Lower leg skin (tissue), 4 donors: ENCODE measurements around the gene SAC3D1. TPM values are rescaled to one million over a fixed set of nuclear protein-coding genes. Genes with fewer than 3 reads are reported as not detected.

Experiments used
- DNase-seq, 2 donors: peaks; one replicate each; pipeline ENCODE4 v3.0.0-alpha.2; 2019; ENCODE audit warnings: low spot score in 2 of 2
- H3K4me3 ChIP-seq: fragments of 200-600 bp; sonication (generic); 2 replicates; pipeline ENCODE4 v1.5.1; 2017; ENCODE audit warnings: mild to moderate bottlenecking, low read depth; ENCODE audit not compliant: poor library complexity, severe bottlenecking
- CTCF ChIP-seq, 3 donors: fragments of 450-650 bp; IDR thresholded peaks; one replicate each; pipeline ENCODE4 v1.5.1; 2016; ENCODE audit warnings: antibody characterized with exemption in 3 of 3, mild to moderate bottlenecking in 3 of 3, moderate library complexity in 2 of 3
- POLR2A ChIP-seq, 2 donors: fragments of 450-650 bp; IDR thresholded peaks; one replicate each; pipeline ENCODE4 v1.6.1; 2016 to 2017; ENCODE audit warnings: antibody characterized with exemption in 2 of 2, mild to moderate bottlenecking in 1 of 2, moderate library complexity in 1 of 2
- WGBS, 2 donors: methylation state at CpG; one replicate each; pipeline ENCODE4 v1.1.5; 2018; 5-methylcytosine and 5-hydroxymethylcytosine counted together
- intact Hi-C: fragments of 100-400 bp; cut with DNase I; formaldehyde crosslinking; loops from one replicate; pipeline ENCODE4 v1.15.0; 2023; ENCODE audit warnings: low total_unique reads
- total RNA-seq, 4 donors: library from RNA; depleted of rRNA; stranded (reverse); fragments of >200 nt; gene quantifications; one replicate each; pipeline ENCODE4 v1.1.0, GENCODE V29; 2016

SAC3D1 gene
- total RNA-seq, 4 donors from 2014 or later = 11.6 to 15.1 (median 12.9) TPM

GRCh38 chr11:65027213-65028067, 13.6 kb upstream of the SAC3D1 start, which contains the start of gene SNX15:
Gene SNX15, plus strand, starts transcription at chr11:65027439. Its CDS starts 99 bp downstream, at chr11:65027538.
- intact Hi-C loops = no loop called here
- H3K4me3 ChIP-seq = peak within 1 kb of the TSS; percentile 39
- DNase-seq = peak; percentile 95 to 98
- no peak for TF ChIP-seq CTCF (IDR thresholded peaks at IDR 0.05)
- no peak for TF ChIP-seq POLR2A (IDR thresholded peaks at IDR 0.05)
- WGBS, 2 donors = 0 to 1% methylated on average over 41 to 51 of the region's 51 CpGs

DNA sequence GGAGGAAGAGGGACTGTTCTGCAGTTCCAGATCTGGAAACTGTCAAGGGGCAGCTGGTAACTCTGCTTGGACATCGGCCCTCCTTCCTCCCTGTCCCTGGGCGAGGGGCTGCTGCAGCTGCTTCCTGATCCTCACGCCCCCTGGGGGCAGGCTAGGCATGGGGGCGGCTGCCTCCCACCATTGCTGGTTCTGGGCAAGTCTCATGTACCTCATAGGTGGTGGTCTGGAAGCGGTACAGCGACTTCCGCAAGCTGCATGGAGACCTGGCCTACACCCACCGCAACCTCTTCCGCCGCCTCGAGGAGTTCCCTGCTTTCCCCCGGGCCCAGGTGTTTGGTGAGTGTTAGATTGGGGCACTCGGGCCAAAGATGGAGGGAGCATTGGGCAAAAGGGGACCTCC, 8.8 kb upstream of the SAC3D1 start:
- intact Hi-C loops = no loop called here
- TF ChIP-seq POLR2A (IDR thresholded peaks at IDR 0.05) (no peak), CTCF (IDR thresholded peaks at IDR 0.05) (no peak)
- no peak for DNase-seq
- WGBS, 2 donors = 90 to 94% methylated on average over 13 of the region's 13 CpGs
- H3K4me3 ChIP-seq = no peak overlapping the region

- DNase-seq = no peak
- no peak overlapping the region for H3K4me3 ChIP-seq
- WGBS, 2 donors = 95% methylated on average over 2 of the region's 2 CpGs
- intact Hi-C loops = no loop called here
- no peak for TF ChIP-seq POLR2A (IDR thresholded peaks at IDR 0.05)
- no peak for TF ChIP-seq CTCF (IDR thresholded peaks at IDR 0.05)
Measured at GRCh38 chr11:65034423-65034822, 6.6 kb upstream of the SAC3D1 start.

DNA sequence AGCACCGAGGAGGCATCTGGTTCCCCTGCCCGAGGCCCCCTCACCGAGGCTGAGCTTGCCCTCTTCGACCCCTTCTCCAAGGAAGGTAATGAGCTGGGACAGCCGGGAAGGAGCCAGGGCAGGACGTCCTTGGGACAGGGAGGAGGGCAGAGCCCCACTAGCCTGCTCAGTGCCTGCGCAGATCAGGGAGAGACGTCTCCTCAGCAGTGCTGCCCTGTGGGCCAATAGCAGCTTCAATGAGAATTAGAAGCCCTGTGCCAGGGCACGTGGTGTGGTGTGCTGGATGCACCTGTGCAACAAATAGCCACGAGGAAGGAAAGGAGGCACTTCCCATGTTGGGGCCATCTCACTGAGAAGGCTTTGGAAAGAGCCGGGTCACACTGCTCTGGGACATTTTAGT, 5.4 kb upstream of the SAC3D1 start:
- TF ChIP-seq POLR2A (IDR thresholded peaks at IDR 0.05) = no peak
- TF ChIP-seq CTCF (IDR thresholded peaks at IDR 0.05) = no peak
- intact Hi-C loops = no loop called here
- no peak for DNase-seq
- no peak overlapping the region for H3K4me3 ChIP-seq
- WGBS, 2 donors = 74 to 88% methylated on average over 11 of the region's 11 CpGs

DNA sequence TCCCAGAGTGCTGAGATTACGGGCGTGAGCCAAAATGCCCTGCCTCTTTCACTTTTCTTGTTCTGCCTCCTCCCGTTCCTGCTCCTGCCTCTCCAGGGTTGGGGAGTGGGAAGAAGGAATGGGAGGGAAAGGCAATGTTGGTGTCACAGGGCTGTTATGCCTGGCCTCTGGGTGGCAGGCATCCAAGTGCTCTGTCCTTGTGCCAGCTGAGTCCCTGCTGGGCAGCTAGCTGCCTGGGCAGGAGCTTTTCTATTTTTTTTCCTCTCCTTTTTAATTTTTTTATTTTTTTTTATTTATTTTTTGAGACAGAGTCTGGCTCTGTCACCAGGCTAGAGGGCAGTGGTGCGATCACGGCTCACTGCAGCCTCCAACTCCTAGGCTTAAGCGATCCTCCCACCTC, 4.1 kb upstream of the SAC3D1 start:
- H3K4me3 ChIP-seq = no peak overlapping the region
- DNase-seq = no peak
- no peak for TF ChIP-seq CTCF (IDR thresholded peaks at IDR 0.05)
- TF ChIP-seq POLR2A (IDR thresholded peaks at IDR 0.05) = no peak
- 81 to 84% methylated on average over 6 of the region's 6 CpGs for WGBS, 2 donors
- intact Hi-C loops = no loop called here

- peak overlapping the region; percentile 64 for H3K4me3 ChIP-seq
- DNase-seq = no peak
- 9 to 17% methylated on average over 7 of the region's 7 CpGs for WGBS, 2 donors
- intact Hi-C loops = no loop called here
- TF ChIP-seq POLR2A (IDR thresholded peaks at IDR 0.05) = no peak
- TF ChIP-seq CTCF (IDR thresholded peaks at IDR 0.05) = no peak
Measured at GRCh38 chr11:65040520-65040846, 527 bp upstream of the SAC3D1 start.
